NCI-H1092 treated with DMSO at 0.1 percent for 48 hours (cell line): ENCODE measurements around the gene INPP5D.
"Not testable (repeated sequence)": the region's sequence is repeated elsewhere in the genome, so short reads cannot be mapped to it uniquely, and the experiment has no call there.

Source experiments
- DNase-seq: peaks from one replicate; lab custom pipeline; 2025; lab: John Stamatoyannopoulos, UW

INPP5D gene

DNA sequence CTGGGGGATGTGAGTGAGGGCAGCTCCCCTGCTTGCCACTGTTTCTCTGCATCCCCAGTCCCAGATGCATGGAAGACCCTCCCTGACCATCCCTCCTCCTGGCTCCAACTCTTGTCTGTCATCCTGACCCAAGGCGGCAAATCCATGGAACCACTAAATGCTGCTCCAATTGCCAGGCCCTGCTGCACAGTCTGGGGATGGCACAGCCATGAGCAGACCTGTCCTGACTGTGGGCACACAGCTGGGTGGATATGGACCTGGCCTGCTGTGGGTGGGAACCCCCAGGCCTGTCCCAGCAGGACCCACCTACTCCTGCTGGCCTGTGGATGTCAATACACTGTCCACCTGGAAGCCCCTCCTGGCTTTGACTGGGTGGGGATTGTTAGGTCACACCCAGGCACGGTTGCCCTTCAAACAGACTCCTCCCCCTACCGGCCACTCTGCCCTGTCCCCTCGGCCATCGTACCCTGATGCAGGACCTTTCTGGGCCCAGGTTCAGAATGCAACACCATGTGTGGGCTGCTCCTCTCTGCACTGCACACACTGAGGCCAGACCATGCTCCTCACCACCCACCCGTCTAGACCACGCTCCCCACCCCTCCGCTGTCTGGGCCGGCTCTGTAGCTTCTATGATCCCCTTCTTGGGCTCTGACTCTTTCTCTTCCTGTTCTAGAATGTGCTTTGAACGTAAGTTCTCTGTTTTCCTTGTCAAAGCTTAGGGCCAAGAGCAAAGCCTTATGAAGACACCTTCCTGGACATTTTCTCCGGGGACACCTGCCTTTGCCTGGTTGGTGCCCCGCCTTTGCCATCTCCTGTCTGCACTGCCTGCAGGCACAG lies 57.9 kb downstream of the INPP5D start:
- no peak for DNase-seq

DNA sequence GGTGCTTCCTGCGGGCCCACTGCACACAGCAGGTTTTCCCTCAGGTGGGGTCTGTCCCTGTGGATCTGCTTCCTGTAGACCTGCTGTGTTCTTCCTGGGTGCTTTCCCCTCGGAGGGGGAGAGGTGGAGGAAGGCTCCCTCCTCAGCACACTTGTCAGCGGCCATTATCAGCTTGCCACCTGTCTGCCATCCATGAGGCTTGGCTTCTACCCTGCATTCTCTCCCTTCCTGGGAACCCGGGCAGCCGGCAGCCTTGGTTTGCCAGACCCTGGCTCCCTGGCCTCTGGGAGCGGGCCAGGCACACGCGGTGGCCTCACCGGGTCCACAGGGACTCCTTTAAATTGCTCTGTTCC lies 58.5 kb downstream of the INPP5D start:
- DNase-seq: no peak

DNA sequence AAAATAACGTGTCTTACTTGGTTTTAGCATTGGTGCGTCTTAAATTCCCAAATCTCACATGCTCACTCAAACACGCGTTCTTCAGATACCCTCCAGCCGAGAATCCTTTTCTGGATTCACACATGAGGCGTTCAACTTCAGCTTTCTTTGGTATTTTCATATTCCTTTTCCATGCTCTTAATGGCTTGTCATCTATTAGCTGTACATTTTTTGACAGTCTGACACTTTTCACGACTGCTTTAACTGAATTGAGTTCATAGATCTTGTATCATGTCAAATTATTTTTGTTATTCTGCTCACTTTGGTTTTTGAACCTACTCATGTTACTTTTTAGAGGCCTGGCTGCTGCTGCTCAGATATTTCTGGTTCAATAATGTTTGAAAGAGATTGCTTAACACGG lies 59.0 kb downstream of the INPP5D start:
- no peak for DNase-seq

DNA sequence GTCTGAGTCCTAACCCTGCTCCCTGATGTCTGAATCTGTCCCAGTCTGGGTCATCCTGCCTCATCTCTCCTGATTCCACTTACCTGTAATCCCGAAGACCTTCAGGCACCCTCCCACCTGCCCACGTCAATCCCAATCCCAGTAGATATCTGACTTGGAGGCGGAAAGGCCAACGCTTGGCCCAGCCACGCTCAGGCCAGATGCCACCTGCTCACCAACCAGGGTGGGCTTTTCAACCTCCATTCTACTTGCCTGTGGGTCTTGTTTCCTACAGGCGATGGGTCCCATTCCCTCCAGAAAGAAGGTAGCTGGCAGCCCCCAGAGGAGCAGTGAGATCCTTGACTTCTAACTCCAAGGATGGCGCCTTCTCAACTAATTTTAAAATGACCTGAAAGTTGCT lies 59.7 kb downstream of the INPP5D start:
- DNase-seq: no peak

DNA sequence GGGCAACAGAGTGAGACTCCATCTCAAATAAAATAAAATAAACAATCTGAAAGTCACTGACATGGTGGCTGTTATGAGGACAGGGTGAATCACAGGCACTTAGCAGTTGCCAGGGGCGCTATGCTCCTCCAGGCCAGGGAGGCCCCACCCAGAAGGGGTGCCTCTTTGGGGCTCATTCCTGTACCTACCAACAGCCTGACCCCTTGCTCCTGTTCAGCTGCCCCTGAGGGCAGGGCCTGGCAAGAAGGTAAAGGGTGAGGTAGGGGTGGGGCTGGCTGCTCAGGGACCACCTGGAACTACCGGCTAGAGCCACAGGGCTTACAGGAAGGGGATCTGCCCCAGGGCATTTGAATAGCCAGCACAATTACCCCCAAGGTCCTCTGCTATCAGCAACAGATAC lies 60.3 kb downstream of the INPP5D start:
- no peak for DNase-seq

DNA sequence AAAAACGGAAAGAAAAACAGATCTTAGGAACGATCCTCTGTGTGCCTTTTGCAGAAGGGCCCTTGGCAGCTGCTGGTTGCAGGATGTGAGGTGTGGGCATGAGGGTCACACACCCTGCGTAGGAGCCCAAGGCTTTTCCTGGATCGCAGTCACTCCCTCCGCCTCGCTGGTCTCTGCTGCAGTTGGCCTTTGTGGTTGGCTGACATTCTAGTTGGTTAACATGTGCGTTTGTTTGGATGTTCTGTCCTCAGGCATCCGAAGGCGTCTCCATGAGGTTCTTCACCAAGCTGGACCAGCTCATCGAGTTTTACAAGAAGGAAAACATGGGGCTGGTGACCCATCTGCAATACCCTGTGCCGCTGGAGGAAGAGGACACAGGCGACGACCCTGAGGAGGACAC lies 61.7 kb downstream of the INPP5D start:
- no peak for DNase-seq

DNA sequence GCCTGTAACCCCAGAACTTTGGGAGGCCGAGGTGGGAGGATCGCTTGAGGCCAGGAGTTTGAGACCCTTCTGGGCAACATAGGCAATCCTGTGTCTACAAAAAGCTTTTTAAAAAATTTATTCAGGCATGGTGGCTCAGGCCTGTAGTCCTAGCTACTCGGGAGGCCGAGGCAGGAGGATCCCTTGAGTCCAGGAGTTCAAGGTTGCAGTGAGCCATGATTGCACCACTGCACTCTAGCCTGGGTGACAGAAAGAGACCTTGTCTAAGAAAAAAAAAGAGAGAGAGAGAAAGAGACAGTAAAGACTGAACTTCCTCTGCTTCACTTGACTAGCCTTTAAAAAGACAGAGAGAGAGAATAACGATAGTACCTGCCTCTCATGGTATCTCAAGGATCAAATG lies 62.4 kb downstream of the INPP5D start:
- no peak for DNase-seq

DNA sequence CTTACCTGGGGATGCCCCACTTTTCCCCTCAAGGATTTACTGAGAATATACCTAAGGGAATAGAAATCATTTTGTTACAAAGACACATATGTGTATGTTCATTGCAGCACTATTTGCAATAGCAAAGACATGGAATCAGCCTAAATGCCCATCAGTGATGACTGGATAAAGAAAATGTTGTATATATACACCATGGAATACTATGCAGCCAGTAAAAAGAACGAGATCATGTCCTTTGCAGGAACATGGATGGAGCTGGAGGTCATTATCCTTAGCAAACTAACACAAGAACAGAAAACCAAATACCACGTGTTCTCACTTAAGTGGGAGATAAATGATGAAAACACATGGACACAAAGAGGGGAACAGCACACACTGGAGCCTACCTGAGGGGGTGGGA lies 63.4 kb downstream of the INPP5D start:
- not testable (repeated sequence) for DNase-seq

DNA sequence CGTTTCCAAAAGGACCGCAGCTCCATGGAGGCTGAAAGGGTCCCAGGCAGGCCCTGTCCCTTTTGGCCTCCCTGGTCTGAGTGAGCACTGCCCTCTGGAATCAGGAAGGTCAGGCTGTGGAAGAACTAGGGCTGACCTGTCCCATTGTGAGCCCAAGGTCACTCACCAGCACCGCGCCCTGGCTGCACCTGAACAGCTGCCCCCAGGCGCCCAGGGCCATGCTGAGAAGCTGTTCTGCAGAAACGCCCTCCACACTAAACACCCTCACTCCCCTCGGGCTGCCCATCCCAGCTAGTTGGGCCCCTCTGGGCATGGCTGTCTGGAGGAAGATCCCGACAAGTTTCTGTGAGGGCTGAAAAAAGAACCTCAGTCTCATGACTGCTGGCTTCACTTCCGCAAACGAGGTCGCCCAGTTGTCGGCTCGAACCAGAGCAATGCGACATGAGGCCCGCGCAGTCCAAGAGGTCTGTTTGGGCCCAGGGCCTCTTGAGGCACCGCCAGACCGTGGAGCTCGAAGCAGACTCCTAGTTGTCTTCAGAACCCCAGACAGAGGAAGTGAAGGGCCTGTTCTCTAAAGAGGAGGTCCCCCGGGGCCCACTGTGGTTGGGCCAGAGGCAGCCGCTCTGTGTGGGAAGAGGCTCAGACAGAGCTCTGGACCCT lies 64.4 kb downstream of the INPP5D start:
- DNase-seq: no peak

DNA sequence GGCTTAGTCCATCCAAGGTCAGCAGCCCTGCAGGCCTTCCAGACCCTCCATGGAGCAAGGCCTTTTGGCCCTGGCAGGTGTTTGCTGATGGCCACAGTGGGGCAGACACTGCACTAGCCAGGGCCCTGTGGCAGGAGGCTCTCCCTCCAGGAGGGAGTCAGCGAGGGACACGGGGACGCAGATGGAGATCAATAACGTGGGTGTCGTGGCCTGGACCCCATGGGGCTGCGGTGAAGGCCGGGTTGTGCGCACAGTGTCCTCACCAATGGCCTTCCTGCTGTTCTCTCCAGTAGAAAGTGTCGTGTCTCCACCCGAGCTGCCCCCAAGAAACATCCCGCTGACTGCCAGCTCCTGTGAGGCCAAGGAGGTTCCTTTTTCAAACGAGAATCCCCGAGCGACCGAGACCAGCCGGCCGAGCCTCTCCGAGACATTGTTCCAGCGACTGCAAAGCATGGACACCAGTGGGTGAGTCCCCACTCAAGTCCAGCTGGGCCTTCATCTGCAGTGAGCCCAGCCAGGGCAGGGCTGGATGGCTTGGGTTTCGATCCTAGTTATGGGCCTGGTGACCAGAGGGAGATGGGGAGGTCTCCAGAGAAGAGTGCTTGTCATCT lies 65.4 kb downstream of the INPP5D start:
- DNase-seq: no peak

DNA sequence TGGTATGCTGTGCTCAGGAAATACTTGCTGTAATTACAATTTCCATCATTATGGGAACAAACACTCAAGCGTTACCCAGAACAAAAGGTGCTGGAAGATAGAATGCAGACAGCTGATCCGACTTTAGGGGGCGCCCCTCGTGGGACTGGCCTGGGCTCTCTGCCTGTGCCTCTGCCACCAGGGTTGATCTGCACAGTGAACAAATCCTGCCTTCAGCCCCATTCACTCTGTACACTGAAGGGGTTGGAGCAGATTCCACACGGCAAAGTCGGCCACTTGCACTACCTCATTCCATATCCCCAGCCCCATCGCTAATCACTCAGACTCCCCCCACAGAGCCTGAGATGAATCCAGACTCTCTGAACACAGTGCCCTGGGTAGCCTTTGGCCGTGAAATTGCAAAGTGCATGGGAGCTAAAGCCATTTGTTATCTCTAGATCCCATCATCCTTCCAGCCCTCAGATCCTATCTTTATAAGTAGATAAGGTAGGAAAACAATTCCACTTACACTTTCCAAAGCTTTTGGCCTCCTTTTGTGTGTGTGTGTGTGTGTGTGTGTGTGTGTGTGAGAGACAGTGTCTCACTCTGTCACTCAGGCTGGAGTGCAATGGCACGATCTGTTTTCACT lies 69.3 kb downstream of the INPP5D start:
- DNase-seq: no peak

DNA sequence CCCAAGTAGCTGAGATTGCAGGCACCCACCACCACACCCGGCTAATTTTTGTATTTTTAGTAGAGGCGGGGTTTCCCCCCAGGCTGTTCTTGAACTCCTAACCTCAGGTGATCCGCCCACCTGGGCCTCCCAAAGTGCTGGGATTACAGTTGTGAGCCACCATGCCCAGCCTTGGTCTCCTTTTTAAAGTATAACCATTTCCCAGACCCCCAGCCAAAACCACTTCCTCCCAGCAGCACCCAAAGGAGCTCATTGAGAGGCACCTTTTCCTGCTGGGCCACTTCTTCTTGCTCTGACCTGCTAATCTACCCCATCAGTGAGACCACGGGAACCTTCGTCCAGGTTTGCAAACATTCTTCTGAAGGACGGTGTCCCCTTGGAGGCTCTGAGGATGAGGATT lies 69.9 kb downstream of the INPP5D start:
- no peak for DNase-seq

DNA sequence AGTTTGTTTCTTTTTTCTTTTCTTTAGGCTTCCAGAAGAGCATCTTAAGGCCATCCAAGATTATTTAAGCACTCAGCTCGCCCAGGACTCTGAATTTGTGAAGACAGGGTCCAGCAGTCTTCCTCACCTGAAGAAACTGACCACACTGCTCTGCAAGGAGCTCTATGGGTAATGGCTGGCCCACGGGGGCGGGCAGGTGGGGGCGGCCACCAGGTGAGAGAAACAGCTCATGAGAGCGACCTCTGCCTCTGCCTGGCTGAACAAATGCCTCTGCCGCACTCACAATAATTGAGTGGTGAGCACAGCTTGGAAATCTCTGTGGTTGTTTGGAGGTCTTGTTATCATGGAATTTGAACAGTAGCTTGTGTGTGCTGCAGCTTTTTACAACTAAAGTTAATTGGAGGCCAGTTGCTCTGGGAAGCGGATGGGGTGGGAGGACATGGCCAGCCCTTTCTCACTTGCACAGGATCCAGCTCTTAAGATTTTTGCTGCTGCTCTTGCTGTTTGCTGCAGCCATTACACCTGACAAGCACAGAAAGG lies 70.4 kb downstream of the INPP5D start:
- DNase-seq: no peak

DNA sequence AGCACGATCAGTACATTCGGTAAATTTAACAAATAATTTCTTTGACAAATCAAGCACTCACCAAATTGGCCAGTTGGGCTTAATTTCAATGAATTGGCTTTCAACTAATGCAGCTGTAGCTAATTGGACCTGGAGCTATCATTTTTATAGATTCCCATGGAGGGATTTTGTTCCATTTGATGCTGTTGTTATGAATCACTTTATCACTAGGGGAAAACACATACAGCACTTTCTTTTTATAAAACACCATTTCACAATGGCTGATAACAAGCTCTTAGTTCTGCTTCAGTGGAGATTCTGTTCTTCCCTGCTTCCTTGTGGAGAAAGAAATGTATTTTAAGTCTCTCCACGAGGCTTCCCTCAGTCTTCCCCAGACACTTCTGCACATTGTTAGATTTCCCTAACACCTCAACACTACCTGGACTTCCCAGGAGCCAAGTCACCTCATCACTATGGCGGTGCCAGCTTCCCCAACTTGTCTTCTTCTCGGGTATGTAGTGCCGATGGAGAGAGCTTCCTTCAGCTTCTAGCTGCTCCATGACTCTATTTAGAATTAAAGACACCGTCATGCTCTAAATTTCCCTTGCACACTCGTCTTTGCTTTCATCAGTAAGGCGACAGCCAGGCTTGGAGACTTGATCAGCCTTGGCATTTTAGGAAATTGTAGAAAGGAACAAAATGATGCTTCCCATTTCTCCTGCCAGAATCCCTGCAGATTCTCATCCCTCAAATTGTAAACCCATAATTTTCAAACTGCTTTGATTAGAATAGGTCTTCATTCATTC lies 72.0 kb downstream of the INPP5D start:
- DNase-seq: no peak

DNA sequence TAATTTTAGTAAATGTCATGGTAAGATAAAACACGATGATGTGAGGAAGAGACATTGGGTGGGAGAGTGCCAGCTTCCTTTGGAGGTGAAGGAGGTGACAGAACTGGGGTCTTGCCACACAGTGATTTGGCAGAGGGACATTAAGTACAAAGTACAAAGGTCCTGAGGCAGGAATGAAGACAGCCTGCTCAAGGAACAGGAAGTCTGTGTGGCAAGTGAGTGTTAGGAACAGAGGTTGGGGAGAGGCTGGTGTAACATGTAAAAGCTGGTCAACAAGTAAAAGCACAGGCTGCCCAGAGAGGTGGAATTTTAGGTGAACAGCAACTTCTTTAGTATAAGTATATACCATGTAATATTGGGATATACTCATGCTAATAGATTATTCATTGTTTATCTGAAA lies 73.1 kb downstream of the INPP5D start:
- no peak for DNase-seq

DNA sequence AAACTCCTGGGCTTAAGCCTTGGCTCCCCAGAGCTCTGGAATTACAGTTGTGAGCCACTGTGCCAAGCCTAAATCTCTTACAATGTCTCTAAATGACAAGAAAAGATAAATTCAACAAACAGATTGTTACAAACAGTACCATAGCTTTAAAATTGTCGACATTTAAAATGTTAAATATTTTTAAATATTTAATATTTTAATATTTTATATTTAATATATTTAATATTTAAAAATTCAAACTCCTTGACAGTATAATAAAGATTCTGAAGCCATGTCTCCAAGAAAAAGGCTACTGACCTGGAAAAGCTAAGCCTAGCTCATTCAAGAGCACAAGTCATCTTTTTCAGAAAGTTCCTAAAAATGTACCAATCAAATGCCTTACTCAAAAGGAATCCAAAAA lies 75.3 kb downstream of the INPP5D start:
- DNase-seq: no peak

DNA sequence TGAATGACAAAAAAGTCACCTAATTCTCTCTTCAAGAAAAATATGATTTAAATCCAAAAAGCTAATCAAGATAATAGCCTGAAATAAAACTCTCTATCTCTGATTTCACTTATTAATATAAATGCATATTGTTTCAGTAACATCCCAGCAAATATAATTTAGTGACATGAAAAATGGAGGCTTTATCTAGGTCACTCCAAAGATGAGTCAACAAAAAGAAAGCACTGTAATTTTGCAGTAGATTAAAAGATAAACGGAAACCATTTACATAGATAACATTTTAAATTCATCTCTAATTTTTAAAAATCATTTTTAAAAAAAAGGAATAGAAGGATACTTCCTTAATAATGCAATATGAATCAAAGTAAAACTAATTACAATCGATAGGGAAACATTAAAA lies 76.9 kb downstream of the INPP5D start:
- DNase-seq: no peak

DNA sequence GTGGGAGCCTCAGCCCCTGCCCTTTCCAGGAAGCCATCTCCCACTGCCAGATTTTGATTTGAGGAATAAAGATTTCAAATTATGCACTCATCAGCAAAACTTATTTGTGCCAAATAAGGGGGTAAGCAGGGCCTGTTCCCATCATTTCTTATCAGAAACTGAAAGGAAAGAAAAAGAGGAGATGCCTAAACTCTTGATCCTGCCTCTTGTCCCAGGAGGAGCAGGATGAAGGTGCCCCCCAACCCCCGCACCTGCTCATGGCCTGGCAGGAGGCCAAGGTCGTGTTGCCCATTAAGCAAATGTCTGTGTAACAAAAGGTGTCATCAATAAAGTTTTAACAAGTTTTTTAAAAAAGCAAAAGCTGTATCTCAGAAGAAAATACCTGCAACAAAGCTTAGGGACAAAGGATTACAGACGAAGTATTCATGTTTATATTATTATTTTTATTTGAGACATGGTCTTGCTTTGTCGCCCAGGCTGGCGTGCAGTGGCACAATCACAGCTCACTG lies 80.0 kb downstream of the INPP5D start:
- no peak for DNase-seq

DNA sequence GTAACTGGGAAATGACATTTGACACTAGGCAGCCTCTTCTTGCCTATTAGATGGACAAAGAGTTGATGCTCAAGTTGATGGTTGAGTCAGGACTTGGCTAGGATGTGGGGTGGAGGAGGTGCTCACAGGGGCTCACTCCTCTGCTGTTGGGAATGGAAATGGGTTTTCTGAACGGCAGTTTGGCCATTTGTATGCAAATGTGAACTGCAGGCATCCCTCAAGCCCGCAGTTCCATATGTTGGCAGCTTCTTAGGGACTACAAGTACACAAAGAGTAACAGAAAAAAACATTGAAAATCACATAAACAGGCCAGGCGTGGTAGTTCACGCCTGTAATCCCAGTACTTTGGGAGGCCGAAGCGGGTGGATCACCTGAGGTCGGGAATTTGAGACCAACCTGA lies 80.8 kb downstream of the INPP5D start:
- no peak for DNase-seq

DNA sequence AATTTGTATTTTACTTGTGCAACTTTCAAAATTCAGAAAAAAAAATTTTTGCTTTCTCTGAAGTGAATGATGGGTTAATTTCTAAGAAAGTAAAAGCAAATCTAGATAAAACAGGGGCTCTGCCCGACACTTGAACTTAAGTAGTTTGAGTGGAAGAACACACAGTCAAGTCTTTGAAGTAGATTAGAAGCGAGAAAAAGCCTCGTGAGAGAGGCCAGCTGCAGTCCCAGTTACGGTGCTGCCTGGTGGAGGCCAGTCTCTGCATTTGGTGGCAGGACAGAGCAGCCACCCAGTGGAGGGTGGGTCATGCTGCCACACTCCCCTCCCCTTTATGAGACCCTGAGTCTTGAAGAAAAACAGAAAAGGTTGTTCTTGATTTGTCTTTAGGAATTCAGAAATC lies 81.8 kb downstream of the INPP5D start:
- no peak for DNase-seq

DNA sequence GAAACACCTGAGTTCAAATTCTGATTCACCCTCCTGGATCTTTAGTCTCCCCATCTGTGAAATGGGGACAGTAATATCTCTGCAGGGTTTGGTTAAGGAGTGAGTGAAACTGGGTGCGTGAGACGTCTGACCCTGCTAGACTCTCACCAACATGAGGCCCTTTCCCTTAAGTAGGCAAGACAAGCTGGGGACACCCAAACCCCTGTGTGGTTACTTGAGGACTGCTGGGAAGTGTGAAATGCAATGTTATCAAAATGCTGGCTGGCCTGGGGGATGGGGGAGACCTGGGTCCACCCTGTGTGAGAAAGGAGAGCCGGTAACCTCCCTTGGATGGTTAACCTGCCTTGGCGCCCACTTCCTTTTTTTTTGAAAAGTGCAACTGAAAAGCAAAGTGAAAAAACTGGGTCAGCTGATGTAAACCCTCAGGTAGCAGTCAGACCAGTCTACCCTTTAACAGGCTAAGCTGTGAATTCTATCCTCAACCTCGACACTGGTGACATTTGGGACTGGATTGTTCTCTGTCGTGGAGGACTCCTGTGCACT lies 82.3 kb downstream of the INPP5D start:
- DNase-seq: no peak
